Spinal cord (tissue), 10 donors: ENCODE measurements around the gene CDA. TPM values are rescaled to one million over a fixed set of nuclear protein-coding genes. Genes with fewer than 3 reads are reported as not detected.
A peak's percentile ranks its signal among the peaks of the same experiment; 100 is the strongest.

Experiments
- DNase-seq, 6 donors: peaks; one replicate each; pipeline versions ENCODE4 v3.0.0 to v3.0.0-alpha.2; 2013 to 2015; ENCODE audit warnings: low spot score in 6 of 6, low read depth in 4 of 6
- H3K27ac ChIP-seq: one replicate; pipeline ENCODE4 v1.5.1; 2013; ENCODE audit warnings: low read depth, low read length, control low read depth
- H3K27me3 ChIP-seq: one replicate; pipeline ENCODE4 v1.6.1; 2013; ENCODE audit warnings: low read length; ENCODE audit not compliant: control insufficient read depth, insufficient read depth
- H3K36me3 ChIP-seq: one replicate; pipeline ENCODE4 v1.6.1; 2013; ENCODE audit warnings: low read length; ENCODE audit not compliant: control insufficient read depth, insufficient read depth
- H3K4me1 ChIP-seq: one replicate; pipeline ENCODE4 v1.6.1; 2013; ENCODE audit warnings: low read length; ENCODE audit not compliant: control insufficient read depth, insufficient read depth
- H3K4me3 ChIP-seq: one replicate; pipeline ENCODE4 v1.5.1; 2013; ENCODE audit warnings: low read depth, low read length, control low read depth
- H3K9me3 ChIP-seq: one replicate; pipeline ENCODE4 v1.6.1; 2013; ENCODE audit warnings: low read length; ENCODE audit not compliant: control insufficient read depth, insufficient read depth
- WGBS: methylation state at CpG from one replicate; pipeline ENCODE4 v1.1.5; 2013; ENCODE audit warnings: missing lambda C conversion rate; ENCODE audit not compliant: insufficient coverage; 5-methylcytosine and 5-hydroxymethylcytosine counted together
- polyA plus RNA-seq, 2 donors: library from polyadenylated mRNA; unstranded; fragments of 120-200 nt; gene quantifications; one replicate each; pipeline ENCODE4 v1.2.1, GENCODE V29; 2013; ENCODE audit not compliant: insufficient read length in 2 of 2
- total RNA-seq, 2 donors: library from RNA; depleted of rRNA in 1 of 2; stranded (reverse); fragments of 120-200 nt in 1 of 2; fragments of >200 nt in 1 of 2; gene quantifications; one replicate each; pipeline versions ENCODE4 v1.2.3 to v1.2.4, GENCODE V29; 2013 to 2014
- donor health status: healthy.

Gene CDA
- total and polyA plus RNA-seq, 4 donors = 0.57 to 1.8 (median 0.80) TPM

- no peaks in the 10 kb centered on the region for H3K4me1 ChIP-seq
- H3K36me3 ChIP-seq = no peaks in the 10 kb centered on the region
- H3K27me3 ChIP-seq = no peaks in the 10 kb centered on the region
- WGBS = 80% methylated on average over 1 of the region's 1 CpG
- no peaks in the 10 kb centered on the region for H3K9me3 ChIP-seq
- DNase-seq = no peak
- H3K27ac ChIP-seq = no peak overlapping the region
- H3K4me3 ChIP-seq = no peak overlapping the region
These were observed 37.2 kb downstream of the CDA start for GRCh38 chr1:20626098-20626427.

GRCh38 chr1:20626524-20626923 lies 37.6 kb downstream of the CDA start:
- no peaks in the 10 kb centered on the region for H3K36me3 ChIP-seq
- H3K9me3 ChIP-seq = no peaks in the 10 kb centered on the region
- H3K27me3 ChIP-seq = no peaks in the 10 kb centered on the region
- DNase-seq = no peak
- no peak overlapping the region for H3K4me3 ChIP-seq
- WGBS = no CpG with 5 or more reads among the region's 1 CpG
- no peak overlapping the region for H3K27ac ChIP-seq
- no peaks in the 10 kb centered on the region for H3K4me1 ChIP-seq

GRCh38 chr1:20630729-20631128 lies 41.8 kb downstream of the CDA start:
- H3K36me3 ChIP-seq = no peaks in the 10 kb centered on the region
- 60% methylated on average over 1 of the region's 4 CpGs for WGBS
- H3K4me1 ChIP-seq = peaks cover 14% of the 10 kb centered on the region
- no peaks in the 10 kb centered on the region for H3K9me3 ChIP-seq
- H3K4me3 ChIP-seq = no peak overlapping the region
- no peak for DNase-seq
- H3K27me3 ChIP-seq = no peaks in the 10 kb centered on the region
- no peak overlapping the region for H3K27ac ChIP-seq

GRCh38 chr1:20632386-20632785 lies 43.5 kb downstream of the CDA start:
- H3K36me3 ChIP-seq = peaks cover 9% of the 10 kb centered on the region
- H3K27me3 ChIP-seq = no peaks in the 10 kb centered on the region
- H3K9me3 ChIP-seq = no peaks in the 10 kb centered on the region
- WGBS = no CpG with 5 or more reads among the region's 3 CpGs
- H3K4me3 ChIP-seq = no peak overlapping the region
- no peak for DNase-seq
- H3K4me1 ChIP-seq = peaks cover 17% of the 10 kb centered on the region
- no peak overlapping the region for H3K27ac ChIP-seq

GRCh38 chr1:20633190-20634064 lies 44.5 kb downstream of the CDA start, which contains the start of gene PINK1:
TSS of gene PINK1 (plus strand) at chr1:20633458. CDS start at chr1:20633549, 91 bp downstream.
- Histone ChIP-seq H3K27me3 (no peaks in the 10 kb centered on the region), H3K27ac (peak within 1 kb of the TSS; percentile 67), H3K9me3 (no peaks in the 10 kb centered on the region), H3K36me3 (peaks cover 18% of the 10 kb centered on the region), H3K4me1 (peaks cover 17% of the 10 kb centered on the region), H3K4me3 (peak within 1 kb of the TSS; percentile 71)
- WGBS = under 1% methylated on average over 86 of the region's 93 CpGs
- DNase-seq = peak in 5 of 6 donors; percentile 47 to 94 (median 69)

GRCh38 chr1:20634065-20634593 lies 45.2 kb downstream of the CDA start:
- no peak for DNase-seq
- WGBS = 8% methylated on average over 6 of the region's 11 CpGs
- no peaks in the 10 kb centered on the region for H3K9me3 ChIP-seq
- peak overlapping the region; percentile 71 for H3K4me3 ChIP-seq
- peak overlapping the region; percentile 67 for H3K27ac ChIP-seq
- peaks cover 25% of the 10 kb centered on the region for H3K36me3 ChIP-seq
- H3K27me3 ChIP-seq = no peaks in the 10 kb centered on the region
- peaks cover 17% of the 10 kb centered on the region for H3K4me1 ChIP-seq

GRCh38 chr1:20634594-20635084 lies 45.7 kb downstream of the CDA start:
- H3K36me3 ChIP-seq = peaks cover 29% of the 10 kb centered on the region
- no peaks in the 10 kb centered on the region for H3K9me3 ChIP-seq
- peak overlapping the region; percentile 71 for H3K4me3 ChIP-seq
- H3K27me3 ChIP-seq = no peaks in the 10 kb centered on the region
- H3K4me1 ChIP-seq = peaks cover 17% of the 10 kb centered on the region
- DNase-seq = peak in 2 of 6 donors; percentile 53 to 62
- 10% methylated on average over 2 of the region's 4 CpGs for WGBS
- no peak overlapping the region for H3K27ac ChIP-seq

GRCh38 chr1:20636785-20637347 lies 48.0 kb downstream of the CDA start:
- Histone ChIP-seq H3K4me3 (no peak overlapping the region), H3K27ac (no peak overlapping the region), H3K9me3 (no peaks in the 10 kb centered on the region), H3K4me1 (peaks cover 17% of the 10 kb centered on the region), H3K27me3 (no peaks in the 10 kb centered on the region), H3K36me3 (peaks cover 49% of the 10 kb centered on the region)
- DNase-seq = no peak
- WGBS = 92% methylated on average over 8 of the region's 8 CpGs

- peaks cover 75% of the 10 kb centered on the region for H3K36me3 ChIP-seq
- WGBS = 63% methylated on average over 3 of the region's 6 CpGs
These were observed 51.3 kb downstream of the CDA start for GRCh38 chr1:20640183-20640597.

More at GRCh38 chr1:20640183-20640597, 51.3 kb downstream of the CDA start:
- Histone ChIP-seq H3K4me3 (no peak overlapping the region), H3K27me3 (no peaks in the 10 kb centered on the region), H3K4me1 (peaks cover 7% of the 10 kb centered on the region), H3K9me3 (no peaks in the 10 kb centered on the region), H3K27ac (no peak overlapping the region)
- peak in 3 of 6 donors; percentile 49 to 85 (median 74) for DNase-seq
